ENCODE results near the gene MRPL12. TPM values are rescaled to one million over a fixed set of nuclear protein-coding genes. Genes with fewer than 3 reads are reported as not detected.

Gene MRPL12
- total and polyA plus RNA-seq, 9 of the 15 experiments (the other 6 are each of a cell fraction or from before 2014, with no cell fraction given), result 0.94 to 338 (median 100) TPM

DNA sequence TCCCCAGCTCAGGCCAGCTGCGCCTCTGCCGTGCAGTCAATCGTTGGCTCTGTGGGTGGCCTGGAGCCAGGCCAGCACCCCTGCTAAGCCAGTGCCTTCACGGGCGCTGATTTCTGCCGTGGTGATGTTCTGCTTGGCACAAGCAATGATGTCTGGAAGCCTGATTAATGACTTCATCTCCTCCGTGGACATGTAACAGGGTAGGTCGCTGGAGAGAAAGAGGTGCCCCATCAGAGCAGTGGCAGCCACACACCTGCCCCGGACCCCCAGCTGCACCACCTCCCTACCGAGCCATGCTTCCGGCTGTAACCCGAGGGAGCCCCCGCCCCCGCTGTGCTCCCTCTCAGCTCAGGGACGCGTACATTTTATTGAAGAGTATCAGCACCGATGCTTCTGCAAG lies 21.5 kb upstream of the MRPL12 start (continued):
- TF ChIP-seq NR2C2 (CRISPR knock-in tag; IDR thresholded peaks at IDR 0.05), result no peak
- TF ChIP-seq NR2C2 (tag; IDR thresholded peaks at IDR 0.05), result no peak
- no peak for TF ChIP-seq STAG1 (CRISPR knock-in tag; IDR thresholded peaks at IDR 0.05; ENCODE audit: borderline replicate concordance)
- no peak for TF ChIP-seq THRB (CRISPR knock-in tag; conservative IDR thresholded peaks at IDR 0.05)
- TF ChIP-seq ZSCAN29 (IDR thresholded peaks at IDR 0.05), result no peak

DNA sequence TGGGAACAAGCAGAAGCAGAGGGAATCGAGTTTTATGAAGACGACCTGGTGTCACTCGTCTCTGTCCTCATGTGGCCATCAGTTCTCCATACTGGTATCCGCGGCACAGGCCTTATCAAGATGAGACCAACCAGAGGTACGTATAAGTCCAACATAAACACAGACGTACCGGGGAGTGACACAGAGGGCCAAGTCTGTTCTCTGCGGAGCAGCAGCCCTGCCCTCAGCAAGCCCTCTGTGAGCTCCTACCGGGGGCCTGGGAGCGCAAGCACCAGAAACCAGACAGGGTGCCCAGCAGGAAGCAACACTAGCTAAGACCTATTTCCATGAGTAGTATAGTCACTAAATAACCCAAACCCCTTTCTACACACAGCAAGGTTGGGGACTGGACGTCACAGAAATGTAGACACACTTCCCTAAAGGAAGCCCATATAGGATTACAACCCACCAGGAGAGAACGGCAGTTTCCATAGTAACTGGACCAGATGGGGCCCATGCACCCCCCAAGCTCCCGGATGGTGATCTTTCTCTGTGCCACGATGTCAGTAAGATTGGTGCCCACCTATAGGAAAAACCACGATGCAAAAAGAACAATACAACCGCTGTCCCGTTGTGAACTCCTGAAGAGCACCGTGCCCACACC lies 20.5 kb upstream of the MRPL12 start:
- Histone ChIP-seq H3K9ac (ENCODE audit: insufficient read depth in 1 of 2, low read depth in 2 of 2, low read length in 2 of 2) (peak overlapping the region; percentile 96 to 99), H3K36me3 (ENCODE audit: control insufficient read depth, insufficient read depth, low read length) (peaks cover 41% of the 10 kb centered on the region; the same call in 2 of the 3 replicates), H3K27me3 (ENCODE audit: control insufficient read depth in 2 of 2, insufficient read depth in 2 of 2, low read length in 2 of 2) (no peaks in the 10 kb centered on the region), H3K4me2 (ENCODE audit: insufficient read depth, low read length) (peak overlapping the region; percentile 90), H4K20me1 (replicated peaks; ENCODE audit: control insufficient read depth, insufficient read depth, low read length) (peaks cover 12% of the 10 kb centered on the region; the same call in 1 of the 2 replicates), H3K27ac (ENCODE audit: extremely low read depth, low read depth, low read length) (peak overlapping the region; percentile 78), H2AFZ (ENCODE audit: low read depth, low read length) (peak overlapping the region; percentile 78; the same call in 1 of the 2 replicates), H3K4me1 (replicated peaks in 1 of 2; ENCODE audit: control insufficient read depth in 2 of 2, insufficient read depth in 2 of 2, low read length in 2 of 2) (peaks cover 13 to 52% of the 10 kb centered on the region in 2 experiments), H3K79me2 (ENCODE audit: control insufficient read depth, insufficient read depth, low read length) (peaks cover 55% of the 10 kb centered on the region), H3K9me1 (ENCODE audit: control insufficient read depth, insufficient read depth, low read length) (peaks cover 6% of the 10 kb centered on the region), H3K9me3 (replicated peaks; ENCODE audit: control insufficient read depth, insufficient read depth, low read depth, low read length) (no peaks in the 10 kb centered on the region), H3K4me3 (peak overlapping the region; percentile 96)
- BruUV-seq (replicated peaks), result no TSS peak
- FAIRE-seq (no peak), DNase-seq (ENCODE audit: extremely low read depth in 1 of 4, low spot score in 3 of 4) (no peak), ATAC-seq (no peak)
- TF ChIP-seq, protein P1, sequence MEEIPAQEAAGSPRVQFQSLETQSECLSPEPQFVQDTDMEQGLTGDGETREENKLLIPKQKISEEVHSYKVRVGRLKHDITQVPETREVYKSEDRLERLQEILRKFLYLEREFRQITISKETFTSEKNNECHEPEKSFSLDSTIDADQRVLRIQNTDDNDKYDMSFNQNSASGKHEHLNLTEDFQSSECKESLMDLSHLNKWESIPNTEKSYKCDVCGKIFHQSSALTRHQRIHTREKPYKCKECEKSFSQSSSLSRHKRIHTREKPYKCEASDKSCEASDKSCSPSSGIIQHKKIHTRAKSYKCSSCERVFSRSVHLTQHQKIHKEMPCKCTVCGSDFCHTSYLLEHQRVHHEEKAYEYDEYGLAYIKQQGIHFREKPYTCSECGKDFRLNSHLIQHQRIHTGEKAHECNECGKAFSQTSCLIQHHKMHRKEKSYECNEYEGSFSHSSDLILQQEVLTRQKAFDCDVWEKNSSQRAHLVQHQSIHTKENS (CRISPR knock-in tag; IDR thresholded peaks at IDR 0.05), result no peak
- TF ChIP-seq SPI1 (IDR thresholded peaks at IDR 0.05; ENCODE audit: borderline replicate concordance, low read depth, low read length) (0 out of 2 replicates have a peak, but pooled peaks have one; percentile 18), RFX1 (IDR thresholded peaks at IDR 0.05) (peak; percentile 73), CBFB (CRISPR knock-in tag; IDR thresholded peaks at IDR 0.05) (0 out of 2 replicates have a peak, but pooled peaks have one; percentile 32), ZNF316 (IDR thresholded peaks at IDR 0.05) (peak; percentile 40)
- WGBS (ENCODE audit: insufficient coverage, low coverage, missing lambda C conversion rate), result 9% methylated on average over 19 of the region's 19 CpGs
- in situ Hi-C loops (cut with MboI) (no loop called here), intact Hi-C loops (cut with micrococcal nuclease) (no loop called here)
- CTCF ChIA-PET (ENCODE audit: low intra/inter-chr PET ratio), result no interaction called here
- POLR2A ChIA-PET, result interaction anchor here (0.6 to 3.5 kb wide), 15 partner anchors 8 to 63 kb away, joined by 3 to 39 read pairs (median 5); partner anchors contain the start of genes CCDC137, MRPL12 and OXLD1
